NCI-H82 (cell line): ENCODE results near the gene ERC1.
A peak's percentile ranks its signal among the peaks of the same experiment; 100 is the strongest.

Experiments used
- DNase-seq: peaks from one replicate; lab custom pipeline; 2025; lab: John Stamatoyannopoulos, UW

The ERC1 gene

DNA sequence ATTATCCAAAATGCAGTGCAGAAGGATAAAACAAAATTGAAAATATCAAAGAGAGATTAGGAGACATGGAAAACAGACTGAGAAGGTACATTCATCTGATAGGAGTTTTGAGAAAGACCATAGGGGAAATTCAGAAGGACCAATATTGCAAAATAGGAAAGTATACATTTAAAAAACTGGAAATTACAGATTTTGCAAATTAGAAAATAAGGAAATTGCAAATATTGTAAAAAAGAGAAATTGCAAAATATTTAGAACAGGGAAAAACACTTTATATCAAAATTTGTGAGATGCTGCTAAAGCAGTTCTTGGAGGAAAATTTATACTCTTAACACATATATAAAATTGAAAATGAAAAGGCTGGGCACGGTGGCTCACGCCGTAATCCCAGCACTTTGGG lies 410.9 kb downstream of the ERC1 start:
- no peak for DNase-seq

DNA sequence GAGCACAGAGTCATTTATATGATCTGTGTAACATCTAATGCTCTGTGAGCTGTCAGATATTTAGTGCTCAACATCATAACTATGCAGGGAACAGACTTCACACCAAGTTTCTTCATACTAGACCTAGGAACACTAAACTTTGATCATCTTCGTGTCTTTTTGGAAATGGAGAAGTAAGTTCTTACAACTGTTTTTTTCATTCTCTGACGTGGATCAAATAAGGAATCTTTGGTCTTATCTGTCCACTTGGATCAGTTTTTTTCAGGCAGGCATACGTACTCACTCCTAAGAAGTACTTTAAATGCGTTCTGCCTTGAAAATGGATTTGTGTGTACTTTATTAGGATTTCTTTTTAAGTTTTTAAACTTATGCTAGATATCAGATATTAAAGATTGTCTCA lies 412.4 kb downstream of the ERC1 start:
- DNase-seq, result no peak

DNA sequence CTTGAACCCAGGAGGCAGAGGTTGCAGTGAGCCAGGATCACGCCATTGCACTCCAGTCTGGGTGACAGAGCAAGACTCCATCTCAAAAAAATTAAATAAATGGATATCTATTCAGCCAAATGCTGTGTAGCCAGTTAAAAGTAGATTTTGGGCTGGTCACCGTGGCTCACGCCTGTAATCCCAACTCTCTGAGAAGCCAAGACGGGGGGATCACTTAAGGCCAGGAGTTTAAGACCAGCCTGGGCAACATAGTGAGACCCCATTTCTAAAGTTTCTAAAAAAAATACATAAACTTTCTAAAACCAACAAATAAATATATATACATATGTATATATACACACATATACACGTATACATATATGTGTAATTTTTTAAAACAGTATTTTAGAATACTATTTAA lies 414.6 kb downstream of the ERC1 start:
- DNase-seq, result no peak

DNA sequence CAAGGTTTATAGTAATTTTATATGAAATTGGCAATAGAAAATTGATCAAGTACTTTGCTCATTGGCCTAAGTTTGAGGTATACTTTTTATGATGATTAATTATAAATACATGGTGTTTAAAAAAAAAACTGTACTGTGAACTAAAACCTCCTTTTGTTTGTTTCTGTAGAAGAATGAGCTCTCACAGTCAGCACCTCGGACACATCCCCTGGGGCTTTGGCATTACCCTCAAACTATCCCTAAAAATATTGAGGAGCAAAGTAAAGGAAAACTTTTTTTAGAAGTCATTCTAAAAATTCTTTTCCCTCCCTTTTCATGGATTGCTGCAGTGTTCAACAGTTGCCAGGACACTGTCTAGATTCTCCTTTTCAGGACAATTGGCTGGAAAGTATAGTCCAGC lies 419.8 kb downstream of the ERC1 start:
- DNase-seq, result no peak

DNA sequence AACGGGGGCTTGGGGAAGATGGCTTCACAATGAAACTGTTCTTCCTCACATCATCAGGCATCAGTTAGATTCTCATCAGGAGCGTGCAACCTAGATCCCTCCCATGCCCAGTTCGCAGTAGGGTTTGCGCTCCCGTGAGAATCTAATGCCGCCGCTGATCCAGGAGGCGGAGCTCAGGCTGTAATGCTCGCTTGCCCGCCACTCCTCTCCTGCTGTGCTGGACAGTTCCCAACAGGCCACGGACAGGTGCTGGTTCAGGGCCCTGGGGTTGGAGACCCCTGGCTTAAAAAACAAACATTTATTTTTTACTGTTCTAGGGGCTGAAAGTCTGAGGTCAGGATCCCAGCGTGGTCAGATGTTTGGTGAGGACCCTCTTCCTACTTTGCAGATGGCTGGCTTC lies 422.9 kb downstream of the ERC1 start:
- DNase-seq, result no peak

DNA sequence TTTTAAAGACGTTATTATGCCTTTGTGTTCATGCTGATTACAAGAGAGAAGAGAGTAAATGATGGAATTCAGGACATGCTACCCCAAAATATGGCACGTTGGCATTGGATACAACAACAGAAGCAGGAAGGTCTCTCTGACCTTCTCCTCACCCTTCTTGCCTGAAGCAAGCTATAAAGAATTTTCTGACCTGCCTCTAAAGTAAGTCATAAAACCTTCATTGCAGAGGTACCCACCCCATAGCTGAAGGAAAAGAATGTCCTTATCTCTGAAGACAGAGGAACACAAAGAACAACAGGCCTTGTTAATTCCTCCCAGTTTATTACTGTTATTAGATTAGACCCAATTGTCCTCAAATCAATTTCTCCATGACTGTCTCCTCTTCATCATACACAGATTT lies 427.1 kb downstream of the ERC1 start:
- no peak for DNase-seq

DNA sequence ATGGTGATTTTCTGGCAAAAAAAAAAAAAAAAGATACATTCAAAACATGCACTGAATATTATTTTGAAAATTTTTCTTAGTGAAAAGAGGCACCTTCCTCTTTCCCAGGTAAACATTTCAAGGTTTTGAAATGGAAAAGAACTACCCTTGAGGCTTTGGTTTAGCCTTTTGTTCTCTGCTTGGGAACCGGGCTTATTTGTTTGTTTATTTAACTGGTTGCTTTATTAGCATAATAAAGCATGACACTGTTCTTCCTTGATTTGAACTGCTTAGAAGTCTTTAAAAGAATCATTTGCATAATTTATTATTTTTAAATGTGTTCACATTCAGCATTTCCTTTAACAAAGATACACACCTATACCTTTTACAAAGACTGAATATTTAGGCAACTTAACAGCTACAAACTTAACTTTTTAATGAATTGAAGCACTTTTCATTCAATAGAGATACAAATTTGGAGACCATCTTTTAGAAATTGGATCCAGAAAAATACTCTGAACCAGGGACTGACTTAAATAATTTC lies 428.9 kb downstream of the ERC1 start:
- no peak for DNase-seq

DNA sequence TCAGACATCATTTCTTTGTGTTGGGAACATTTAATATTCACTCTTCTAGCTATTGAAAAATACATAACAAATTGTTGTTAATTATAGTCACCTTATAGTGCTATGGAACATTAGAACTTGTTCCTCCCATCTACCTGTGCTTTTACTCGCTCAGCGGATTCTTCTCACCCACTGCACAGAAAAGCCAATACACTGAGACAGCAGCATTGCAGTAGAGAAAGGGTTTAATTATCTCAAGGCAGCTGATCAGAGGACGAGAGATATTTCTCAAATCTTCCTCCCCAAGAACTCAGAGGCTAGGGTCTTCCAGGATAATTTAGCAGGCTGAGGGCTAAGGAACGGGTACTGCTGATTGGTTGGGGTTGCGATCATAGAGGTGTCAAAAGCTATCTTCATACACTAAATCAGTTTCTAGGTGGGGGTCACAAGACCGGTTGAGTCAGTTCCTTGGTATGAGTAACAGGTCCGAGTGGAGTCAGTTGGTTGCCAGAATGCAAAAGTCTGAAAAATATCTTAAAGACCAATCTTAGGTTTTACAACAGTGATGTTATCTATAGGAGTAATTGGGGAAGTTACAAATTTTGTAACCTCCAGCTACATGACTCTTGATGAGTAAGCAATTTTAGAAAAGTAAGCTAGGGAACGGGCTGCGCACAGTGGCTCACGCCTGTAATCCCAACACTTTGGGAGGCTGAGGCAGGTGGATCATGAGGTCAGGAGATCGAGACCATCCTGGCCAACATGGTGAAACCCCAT lies 430.2 kb downstream of the ERC1 start:
- no peak for DNase-seq

DNA sequence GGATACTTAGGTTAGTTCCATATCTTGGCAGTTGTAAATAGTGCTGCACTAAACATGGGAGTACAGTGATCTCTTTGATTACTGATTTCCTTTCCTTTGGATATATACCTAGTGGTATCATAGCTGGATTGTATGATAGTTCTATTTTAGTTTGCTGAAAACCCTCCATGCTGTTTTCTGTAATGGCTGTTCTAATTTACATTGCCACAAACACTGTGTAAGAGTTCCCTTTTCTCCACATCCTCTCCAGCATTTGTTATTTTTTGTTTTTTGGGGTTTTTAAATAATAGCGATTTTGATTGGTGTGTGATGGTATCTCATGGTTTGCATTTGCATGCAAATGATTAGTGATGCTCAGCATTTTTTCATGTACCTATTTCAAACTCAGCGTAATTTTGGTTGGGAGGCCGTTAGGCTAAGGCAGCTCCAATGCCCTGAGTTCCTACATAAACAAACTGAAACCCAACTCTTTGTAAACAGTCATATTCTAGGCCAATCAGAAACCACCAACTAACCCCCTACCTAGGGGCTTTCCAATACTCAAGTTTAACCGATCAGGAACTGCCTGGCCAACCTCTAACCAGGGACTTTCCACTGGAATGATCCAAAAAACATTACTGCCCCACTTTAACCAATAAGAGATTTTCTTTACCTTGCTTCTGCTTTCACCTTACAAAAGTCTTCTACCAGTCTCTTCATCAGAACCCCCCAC lies 431.7 kb downstream of the ERC1 start:
- DNase-seq, result no peak

DNA sequence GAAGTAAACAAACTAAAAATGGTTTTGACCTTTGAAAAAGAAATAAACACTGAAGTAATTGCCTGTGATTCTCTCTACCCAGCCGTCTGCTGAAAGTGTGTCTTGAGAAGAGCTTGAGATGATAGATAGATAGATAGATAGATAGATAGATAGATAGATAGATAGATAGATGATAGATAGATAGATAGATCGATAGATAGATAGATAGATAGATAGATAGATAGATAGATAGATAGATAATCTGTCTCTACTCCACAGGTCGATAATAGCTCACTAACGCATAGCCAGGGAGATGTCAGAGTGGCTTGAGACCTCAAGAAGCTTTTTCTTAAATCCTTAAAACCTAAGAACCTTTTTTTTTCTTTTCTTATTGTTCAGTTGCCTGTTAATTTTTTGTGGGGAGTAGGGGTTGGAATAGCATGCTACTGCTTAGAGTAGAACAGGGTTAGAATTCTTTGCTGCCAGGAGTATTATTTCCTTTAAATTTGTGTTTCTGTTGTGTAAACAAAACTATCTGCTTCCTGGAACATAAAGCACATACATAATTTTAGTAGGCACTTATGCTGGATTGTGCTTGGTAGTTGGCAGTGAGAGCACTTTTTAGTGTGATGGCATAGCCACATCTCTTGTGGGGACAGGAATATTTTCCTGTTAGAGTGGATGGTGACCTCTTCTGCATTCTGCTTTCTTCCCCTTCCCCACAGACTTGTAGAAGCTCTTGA lies 433.8 kb downstream of the ERC1 start:
- no peak for DNase-seq

DNA sequence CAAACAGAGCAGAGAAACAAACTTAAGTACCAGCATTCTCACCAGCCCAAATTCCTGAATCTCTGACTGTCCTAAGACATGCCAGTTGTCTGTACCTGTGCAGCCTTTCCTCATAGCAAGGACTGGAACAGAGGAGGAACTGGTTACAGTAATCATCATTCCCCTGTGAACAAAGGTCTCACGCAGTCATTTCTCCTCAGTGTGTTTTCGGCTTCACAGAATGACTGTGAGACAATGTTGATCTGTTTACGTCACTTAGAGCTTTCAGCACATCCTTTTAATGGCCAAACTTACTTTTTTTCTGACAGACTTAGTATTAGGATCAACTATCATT lies 434.3 kb downstream of the ERC1 start:
- no peak for DNase-seq

DNA sequence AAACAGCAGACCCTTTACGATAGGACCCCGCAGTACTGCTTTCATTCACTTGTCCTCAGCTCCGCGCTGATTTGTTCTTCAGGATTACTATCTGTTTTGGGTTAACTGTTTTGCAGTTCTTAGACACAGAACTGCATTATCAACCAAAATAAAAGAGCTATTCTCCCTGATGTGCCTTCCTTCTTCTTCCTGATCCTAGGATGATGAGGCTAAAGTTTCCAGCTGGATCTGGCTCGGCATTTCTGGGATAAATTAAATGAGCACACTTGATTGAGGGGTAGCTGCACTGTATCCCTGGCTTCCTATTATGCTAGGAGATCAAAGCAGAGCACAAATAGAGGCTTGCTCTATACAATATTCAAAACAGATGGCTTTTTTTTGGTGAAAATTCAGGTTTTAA lies 437.6 kb downstream of the ERC1 start:
- no peak for DNase-seq

DNA sequence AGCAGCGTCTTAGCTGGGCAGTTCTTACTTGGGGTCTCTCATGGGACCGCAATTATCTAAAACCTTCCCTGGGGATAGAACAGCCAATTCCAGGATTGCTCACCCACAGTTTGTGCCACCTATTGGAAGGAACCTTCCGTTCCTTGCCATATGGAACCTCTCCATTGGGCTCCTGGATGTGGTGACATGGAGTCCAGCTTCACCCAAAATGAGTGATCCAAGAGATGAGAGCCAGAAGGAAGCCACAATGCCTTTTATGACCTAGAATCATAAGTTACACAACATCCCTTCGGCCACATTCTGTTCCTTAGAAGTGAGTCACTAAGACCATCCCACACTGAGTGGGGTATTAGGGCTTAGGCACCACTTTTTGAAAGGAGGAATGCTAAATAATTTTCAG lies 439.0 kb downstream of the ERC1 start:
- no peak for DNase-seq

DNA sequence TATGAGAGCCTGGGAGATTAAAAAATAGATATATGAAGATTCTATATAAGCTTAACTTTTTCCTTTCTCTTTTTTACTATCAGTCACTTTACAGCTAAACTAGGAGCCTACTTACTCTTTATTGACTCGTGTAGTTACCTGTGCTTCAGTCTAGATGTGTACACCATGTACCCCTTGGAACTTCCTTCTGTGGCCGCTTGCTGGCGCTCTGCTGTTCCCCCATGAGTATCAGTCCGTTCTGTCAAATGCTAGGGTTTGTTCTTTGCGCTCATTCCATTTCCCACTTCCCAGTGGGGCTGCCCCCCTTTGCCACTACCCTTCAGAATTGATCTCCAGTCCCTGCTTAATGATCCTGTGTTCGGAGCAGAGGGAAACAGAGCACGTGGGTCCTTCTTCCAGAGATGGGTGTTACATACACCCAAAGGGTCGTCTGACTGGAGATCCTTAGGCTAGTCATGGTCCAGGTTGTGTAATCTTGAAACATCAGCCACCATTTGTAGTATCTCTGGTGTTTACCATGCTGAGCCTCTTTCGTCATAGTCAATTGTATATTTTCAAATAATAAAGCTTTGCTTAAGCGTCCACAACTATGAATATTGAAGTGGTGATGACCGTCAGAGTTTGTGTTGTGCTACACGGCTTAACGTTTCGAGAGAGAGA lies 443.4 kb downstream of the ERC1 start:
- DNase-seq, result no peak

DNA sequence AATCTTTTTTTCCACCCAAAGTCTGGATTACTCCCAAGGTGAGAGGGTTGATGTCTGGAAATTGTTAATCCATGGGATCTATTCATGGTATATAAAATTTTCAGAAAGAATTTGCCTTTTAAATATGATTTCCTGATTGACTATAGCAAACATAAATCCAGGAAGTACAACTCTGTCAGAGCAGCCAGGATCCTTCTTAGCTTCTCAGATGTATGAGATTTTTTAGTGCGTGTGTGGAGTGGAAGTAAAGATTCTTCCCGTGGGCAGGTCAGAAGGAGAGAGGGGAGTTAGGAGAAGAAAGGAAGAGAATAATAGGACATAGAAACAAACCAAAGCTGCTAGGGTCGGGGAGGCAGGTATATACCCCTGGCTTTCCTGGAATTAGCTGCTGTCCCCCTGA lies 444.0 kb downstream of the ERC1 start:
- DNase-seq, result no peak

DNA sequence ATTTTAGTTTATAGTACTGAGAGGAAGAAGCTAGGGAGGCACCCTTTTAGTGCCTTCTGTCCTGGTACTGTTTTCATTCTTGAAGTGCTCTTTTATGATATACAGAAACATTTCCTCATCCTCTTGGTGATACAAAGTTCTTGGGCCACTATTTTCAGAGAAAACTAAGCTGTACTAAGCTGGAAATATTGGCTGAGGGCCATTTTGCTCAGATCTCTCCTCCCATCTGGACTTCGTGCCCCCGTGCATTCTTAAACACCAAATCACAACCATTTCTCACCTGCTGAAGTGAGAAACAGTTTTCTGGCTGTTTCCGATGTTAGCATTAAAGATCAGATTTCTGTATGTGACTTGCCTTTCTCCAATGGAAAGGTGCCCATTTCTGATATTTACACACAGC lies 444.4 kb downstream of the ERC1 start:
- DNase-seq, result peak; percentile 11

DNA sequence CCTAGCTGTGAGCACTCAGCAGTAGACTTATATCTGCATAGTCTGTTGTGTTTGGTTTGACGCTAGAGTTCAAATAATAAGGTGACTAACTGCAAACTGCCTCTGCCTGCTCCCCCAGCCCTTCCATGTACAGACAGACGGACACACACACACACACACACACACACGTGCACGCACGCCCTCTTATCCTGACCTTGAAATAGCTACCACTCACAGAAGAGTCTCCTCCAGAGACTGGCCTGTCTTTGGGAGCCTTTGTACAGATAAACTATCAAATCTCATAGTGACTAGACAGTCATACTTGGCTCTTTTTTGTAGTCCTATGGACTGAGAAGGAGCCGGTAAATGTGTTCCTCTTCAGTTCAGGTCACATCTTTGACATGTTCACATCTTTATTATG lies 445.0 kb downstream of the ERC1 start:
- DNase-seq, result no peak

DNA sequence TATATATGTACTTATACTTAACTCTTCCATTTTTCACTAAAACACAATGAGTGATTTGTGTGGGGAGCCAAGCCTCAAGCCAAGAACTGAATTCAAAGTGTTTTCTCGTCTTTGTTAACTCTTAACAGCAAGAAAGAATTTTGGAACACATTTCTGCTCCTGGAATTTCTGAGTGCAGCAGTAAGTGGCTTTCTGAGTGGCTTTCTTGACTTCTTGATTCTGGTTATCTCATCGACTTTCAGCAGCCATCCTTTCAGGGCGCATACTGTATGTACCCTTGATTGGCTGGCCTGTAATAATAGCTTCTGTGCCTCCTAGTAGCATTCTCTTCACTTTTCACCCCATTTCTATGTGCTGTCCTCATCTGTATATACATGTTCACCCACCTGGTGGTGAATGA lies 446.0 kb downstream of the ERC1 start:
- no peak for DNase-seq

DNA sequence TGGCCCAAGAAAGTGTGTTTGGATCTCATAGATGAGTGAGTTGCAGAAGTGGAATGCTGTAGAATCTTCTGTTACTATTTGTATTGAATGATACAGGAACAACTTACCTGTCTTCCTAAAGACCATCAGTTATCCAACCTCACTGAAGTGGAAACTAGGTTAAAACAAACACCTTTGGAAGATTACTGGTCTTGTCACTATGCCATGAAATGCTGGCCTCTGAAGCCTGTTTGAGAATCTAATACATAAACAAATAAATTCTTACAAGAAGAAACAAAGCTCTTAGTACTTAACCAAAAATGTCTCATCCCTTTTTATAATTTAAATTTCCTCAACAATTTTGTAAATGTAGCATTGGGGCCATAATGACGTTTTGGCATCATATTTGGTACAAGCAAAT lies 448.2 kb downstream of the ERC1 start:
- no peak for DNase-seq

DNA sequence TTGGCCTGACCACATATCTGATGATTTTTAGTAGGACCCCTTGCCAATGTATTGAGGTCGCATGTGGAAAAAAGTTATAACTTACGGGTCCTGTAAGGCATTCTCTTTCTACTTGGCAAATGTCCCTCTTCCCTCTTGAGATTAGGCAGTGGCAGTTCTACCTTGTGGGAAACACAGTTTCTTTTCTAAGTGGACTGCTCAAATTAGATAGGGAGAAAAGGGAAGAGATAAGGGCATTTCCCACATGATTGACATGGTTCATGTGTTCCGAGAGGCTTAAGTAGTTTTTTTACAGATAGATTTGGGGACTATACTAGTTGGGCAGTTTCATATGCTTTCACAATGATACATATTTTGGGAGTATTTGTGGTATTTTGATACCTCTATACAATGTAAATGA lies 448.7 kb downstream of the ERC1 start:
- DNase-seq, result no peak

DNA sequence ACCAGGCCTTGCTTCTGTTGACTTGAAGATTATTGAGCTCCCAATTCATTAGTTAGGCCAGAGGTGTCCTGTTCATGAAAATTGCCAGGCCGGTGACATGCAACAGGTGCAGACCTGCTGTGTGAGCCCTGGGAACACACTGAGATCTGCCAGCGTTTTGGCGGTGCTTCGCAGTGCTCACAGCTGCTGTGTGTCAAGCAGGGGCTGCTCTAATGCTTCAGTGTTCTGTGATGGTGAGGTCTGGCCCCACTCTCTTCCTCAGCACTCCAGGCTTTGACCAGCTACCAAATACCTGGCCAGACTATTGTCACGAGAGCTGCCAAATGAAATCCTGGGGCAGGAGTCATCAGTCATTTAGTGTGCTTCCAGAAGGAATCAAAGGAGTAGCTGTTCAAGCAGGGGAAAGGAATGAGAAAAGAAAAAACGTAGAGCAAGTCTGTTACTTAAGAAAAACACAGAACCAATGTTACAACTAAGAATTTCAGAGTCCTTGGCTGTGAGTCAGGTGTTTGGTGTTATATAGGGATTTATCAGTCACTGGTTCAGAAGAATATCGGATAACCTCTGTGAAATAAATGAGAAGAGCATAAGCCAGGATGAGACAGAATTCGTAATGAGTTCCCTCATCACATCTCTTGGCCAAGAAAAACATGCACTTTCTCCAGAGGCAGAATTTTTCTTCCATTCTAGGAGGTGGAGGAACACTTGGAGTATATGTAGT lies 452.6 kb downstream of the ERC1 start:
- DNase-seq, result no peak

DNA sequence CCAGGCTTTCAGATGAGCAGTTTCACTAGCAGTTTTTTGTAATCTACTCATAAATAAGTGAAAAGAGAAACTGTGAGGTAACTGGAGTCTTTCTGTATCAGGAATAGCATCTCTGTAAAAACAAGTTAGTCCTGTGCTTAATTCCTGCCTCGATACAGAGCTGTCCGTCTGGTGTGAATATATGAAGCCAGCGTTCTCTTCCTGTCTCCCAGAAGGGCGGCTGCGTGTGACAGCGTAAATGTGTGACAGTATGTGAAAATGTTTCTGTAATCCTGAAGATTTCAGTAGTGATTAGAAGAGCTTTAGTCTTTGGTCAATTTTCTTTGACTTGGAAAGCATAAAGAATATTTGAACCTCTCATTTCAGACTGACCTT lies 453.1 kb downstream of the ERC1 start:
- no peak for DNase-seq
